ENCODE data around the gene NDST1. TPM values are rescaled to one million over a fixed set of nuclear protein-coding genes. Genes with fewer than 3 reads are reported as not detected.

NDST1 gene
- polyA plus RNA-seq, 1 experiment: 89.7 TPM

DNA sequence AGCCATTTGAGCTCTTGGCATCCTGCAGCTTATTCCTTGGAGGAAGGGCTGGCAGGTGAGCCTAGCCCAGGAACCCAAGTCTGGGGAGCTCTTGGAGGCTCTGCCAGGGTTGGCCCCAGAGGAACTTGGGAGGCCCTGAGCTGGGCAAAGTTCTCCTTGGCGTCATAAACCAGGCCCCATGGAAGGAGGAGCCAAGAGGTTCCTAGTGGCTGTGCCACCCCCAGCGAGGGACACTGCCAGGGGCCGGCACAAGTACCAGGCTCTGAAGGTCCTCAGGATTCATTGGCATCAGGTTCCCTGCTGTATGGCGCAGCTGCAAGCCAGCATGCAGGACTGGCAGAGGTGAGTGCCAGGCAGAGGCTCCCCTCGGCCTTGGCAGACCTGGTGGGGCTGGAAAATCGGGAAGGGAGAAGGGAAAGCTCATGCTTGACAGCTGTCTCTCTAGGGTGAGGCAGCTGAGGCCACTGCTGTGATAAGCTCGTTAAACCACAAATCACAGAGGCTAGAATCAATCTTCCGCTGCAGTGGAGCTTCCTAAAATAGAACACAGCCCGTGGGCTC is 77.9 kb downstream of the NDST1 start:
- TF ChIP-seq, protein P1, sequence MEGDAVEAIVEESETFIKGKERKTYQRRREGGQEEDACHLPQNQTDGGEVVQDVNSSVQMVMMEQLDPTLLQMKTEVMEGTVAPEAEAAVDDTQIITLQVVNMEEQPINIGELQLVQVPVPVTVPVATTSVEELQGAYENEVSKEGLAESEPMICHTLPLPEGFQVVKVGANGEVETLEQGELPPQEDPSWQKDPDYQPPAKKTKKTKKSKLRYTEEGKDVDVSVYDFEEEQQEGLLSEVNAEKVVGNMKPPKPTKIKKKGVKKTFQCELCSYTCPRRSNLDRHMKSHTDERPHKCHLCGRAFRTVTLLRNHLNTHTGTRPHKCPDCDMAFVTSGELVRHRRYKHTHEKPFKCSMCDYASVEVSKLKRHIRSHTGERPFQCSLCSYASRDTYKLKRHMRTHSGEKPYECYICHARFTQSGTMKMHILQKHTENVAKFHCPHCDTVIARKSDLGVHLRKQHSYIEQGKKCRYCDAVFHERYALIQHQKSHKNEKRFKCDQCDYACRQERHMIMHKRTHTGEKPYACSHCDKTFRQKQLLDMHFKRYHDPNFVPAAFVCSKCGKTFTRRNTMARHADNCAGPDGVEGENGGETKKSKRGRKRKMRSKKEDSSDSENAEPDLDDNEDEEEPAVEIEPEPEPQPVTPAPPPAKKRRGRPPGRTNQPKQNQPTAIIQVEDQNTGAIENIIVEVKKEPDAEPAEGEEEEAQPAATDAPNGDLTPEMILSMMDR (IDR thresholded peaks at IDR 0.05; ENCODE audit: insufficient read depth, low read depth, low read length): no peak
- Histone ChIP-seq H3K36me3 (ENCODE audit: control insufficient read depth, insufficient read depth, low read length) (no peaks in the 10 kb centered on the region), H3K27me3 (ENCODE audit: control insufficient read depth, insufficient read depth, low read length) (peaks cover 2% of the 10 kb centered on the region; the same call in 1 of the 2 replicates), H3K4me3 (ENCODE audit: low read depth, low read length) (no peak overlapping the region)
- no peak for DNase-seq (ENCODE audit: low read depth)
- ChIA-PET CTCF (interaction anchor here (0.8 kb wide), 1 partner anchor 72 kb away, joined by 3 read pairs; no protein-coding TSS in a partner anchor), POLR2A (no interaction called here)

DNA sequence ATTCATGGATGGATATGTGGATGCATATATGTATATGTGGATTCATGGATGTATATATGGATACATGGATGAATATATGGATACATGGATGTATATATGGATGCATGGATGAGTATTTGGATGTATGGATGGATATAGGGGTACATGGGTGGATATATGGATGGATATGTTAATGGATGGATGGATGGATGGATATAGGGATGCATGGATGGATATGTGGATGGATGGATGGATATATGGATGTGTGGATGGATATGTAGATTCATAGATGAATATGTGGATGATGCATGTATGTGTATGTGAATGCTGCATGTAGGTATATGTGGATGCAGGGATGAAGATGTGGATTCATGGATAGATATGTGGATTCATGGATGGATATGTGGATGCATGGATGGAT is 79.1 kb downstream of the NDST1 start:
- POLR2A ChIA-PET: no interaction called here
- TF ChIP-seq, protein P1 (IDR thresholded peaks at IDR 0.05; ENCODE audit: insufficient read depth, low read depth, low read length): no peak
- DNase-seq (ENCODE audit: low read depth): no peak
- no peaks in the 10 kb centered on the region for H3K36me3 ChIP-seq (ENCODE audit: control insufficient read depth, insufficient read depth, low read length)
- H3K4me3 ChIP-seq (ENCODE audit: low read depth, low read length): no peak overlapping the region
- CTCF ChIA-PET: no interaction called here
- H3K27me3 ChIP-seq (ENCODE audit: control insufficient read depth, insufficient read depth, low read length): peaks cover 2% of the 10 kb centered on the region; the same call in 1 of the 2 replicates

DNA sequence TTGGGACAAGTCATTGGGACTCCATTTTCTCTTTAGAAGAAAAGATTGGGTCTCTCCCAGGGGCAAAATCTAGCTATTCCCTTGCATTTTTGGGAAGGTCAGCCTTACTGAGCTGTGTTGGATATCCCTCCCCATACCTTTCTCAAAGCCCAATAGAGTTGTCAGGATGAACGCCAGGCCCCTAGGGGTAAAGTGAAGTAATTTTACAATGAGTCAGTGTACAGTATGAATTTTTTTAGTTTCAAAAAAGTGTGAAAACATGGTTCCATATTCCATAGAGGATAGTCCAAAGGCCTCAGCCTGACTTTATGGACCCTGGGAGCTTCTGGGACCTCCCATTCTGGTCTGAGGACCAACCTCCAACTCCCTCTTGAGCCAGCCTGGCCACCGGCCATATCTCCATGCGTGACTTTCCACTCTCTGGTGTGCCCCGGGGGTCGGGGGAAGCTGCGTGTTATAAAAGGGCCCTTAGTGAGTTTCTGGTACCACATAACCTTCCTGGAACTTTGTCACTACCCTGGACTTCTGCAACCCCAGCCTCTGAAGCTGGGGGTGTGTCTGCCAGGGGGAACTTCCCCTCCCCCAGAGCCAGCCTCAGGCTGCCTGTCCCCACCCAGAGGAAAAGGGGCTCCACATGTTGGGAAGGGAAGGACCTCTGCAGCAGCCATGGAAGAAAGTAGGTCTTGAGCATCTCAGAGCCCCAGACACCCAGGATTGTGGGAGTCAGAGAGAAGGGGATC is 80.1 kb downstream of the NDST1 start:
- Histone ChIP-seq H3K36me3 (ENCODE audit: control insufficient read depth, insufficient read depth, low read length) (no peaks in the 10 kb centered on the region), H3K4me3 (ENCODE audit: low read depth, low read length) (no peak overlapping the region), H3K27me3 (ENCODE audit: control insufficient read depth, insufficient read depth, low read length) (peaks cover 2% of the 10 kb centered on the region)
- CTCF ChIA-PET: interaction anchor here (0.5 to 0.9 kb wide), 5 partner anchors 12 to 65 kb away, joined by 3 to 5 read pairs (median 4); no protein-coding TSS in a partner anchor
- no peak for DNase-seq (ENCODE audit: low read depth)
- TF ChIP-seq, protein P1 (IDR thresholded peaks at IDR 0.05; ENCODE audit: insufficient read depth, low read depth, low read length): no peak
- POLR2A ChIA-PET: no interaction called here

DNA sequence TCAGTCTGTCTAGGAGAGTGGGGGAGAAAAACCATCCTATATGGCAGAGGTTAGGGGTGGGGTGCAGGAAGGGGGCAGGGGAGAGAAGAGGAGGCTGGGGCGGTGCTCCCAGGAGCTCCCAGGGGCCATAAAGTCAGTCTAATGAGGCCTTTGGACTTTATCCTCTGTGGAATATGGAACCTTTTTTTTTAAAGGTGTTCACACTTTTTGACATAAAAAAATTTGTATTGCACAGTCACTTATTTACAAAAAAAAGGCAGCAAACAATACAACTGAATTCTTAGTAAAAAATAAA is 80.6 kb downstream of the NDST1 start:
- CTCF ChIA-PET: interaction anchor here (0.9 kb wide), 1 partner anchor 12 kb away, joined by 4 read pairs; no protein-coding TSS in a partner anchor
- H3K27me3 ChIP-seq (ENCODE audit: control insufficient read depth, insufficient read depth, low read length): peaks cover 3% of the 10 kb centered on the region

More for the DNA sequence above, 80.6 kb downstream of the NDST1 start:
- Histone ChIP-seq H3K4me3 (ENCODE audit: low read depth, low read length) (no peak overlapping the region), H3K36me3 (ENCODE audit: control insufficient read depth, insufficient read depth, low read length) (no peaks in the 10 kb centered on the region)
- POLR2A ChIA-PET: no interaction called here
- TF ChIP-seq, protein P1 (IDR thresholded peaks at IDR 0.05; ENCODE audit: insufficient read depth, low read depth, low read length): no peak
- DNase-seq (ENCODE audit: low read depth): no peak

Measured in BJ (cell line).